HFF-Myc (cell line): ENCODE data around the gene IER5L.

Experiments
- DNase-seq: peaks from one replicate; pipeline ENCODE4 v3.0.0-alpha.2; 2011; ENCODE audit warnings: low read depth; ENCODE audit errors: extremely low read depth
- H3K4me3 ChIP-seq: replicated peaks from 2 replicates; pipeline ENCODE4 v1.5.1; 2011; ENCODE audit warnings: low read depth, mild to moderate bottlenecking, control low read depth, low read length
- CTCF ChIP-seq: IDR thresholded peaks from 2 replicates; pipeline ENCODE4 v1.5.1; 2012; ENCODE audit warnings: mild to moderate bottlenecking, low read depth, low read length, control low read depth; ENCODE audit errors: missing control alignments

The IER5L gene

DNA sequence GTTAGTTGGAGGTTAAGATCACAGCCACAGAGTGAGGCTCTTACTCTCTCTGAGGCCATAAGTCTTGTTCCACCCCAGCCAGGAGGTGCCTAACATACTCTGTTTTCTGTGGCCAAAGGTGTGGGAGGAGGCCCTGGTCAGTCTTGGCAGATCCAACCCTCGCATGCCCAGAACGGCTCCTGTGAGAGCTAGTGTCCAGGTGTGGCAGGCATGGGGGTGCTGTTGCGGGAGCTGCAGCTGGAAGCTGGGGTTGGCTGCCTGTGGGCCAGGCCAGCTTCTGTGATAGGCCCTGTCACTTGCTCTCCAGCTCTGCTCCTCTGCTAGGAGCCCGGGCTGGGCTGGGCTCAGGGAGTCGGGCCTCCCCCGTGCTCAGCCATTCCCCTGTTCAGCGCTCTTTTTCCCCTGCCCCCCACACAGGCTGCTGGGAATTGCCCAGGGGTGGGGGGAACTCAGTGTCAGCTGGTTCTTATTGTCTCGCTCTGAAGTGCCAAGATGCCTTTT is 31.6 kb downstream of the IER5L start:
- no peak for DNase-seq
- TF ChIP-seq CTCF, result no peak
- H3K4me3 ChIP-seq, result no peak overlapping the region

DNA sequence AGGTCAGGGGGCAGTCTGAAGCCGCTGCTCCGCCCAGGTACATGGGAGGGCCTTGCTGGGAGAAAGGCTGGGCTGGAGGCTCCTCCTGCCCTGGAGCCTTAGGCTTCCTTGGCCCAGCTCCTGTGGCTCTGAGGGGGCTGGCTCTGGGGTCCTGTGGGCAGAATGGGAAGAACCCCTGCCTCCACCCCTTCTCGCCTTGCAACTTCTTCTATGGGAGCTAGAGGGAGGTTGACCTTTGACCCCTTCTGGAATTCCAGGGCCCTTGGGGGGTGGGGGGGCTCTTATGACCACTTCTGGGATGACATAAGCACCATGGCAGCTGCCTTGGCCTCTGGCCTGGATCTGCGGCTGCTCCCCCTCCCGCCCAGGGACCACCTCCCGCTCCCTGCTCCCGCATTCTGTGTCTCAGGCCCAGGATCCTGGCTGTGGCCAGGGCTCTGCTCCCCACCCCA is 32.2 kb downstream of the IER5L start:
- no peak for DNase-seq
- no peak for TF ChIP-seq CTCF
- H3K4me3 ChIP-seq, result 0 out of 2 replicates have a peak overlapping the region, but pooled peaks have one; percentile 7

DNA sequence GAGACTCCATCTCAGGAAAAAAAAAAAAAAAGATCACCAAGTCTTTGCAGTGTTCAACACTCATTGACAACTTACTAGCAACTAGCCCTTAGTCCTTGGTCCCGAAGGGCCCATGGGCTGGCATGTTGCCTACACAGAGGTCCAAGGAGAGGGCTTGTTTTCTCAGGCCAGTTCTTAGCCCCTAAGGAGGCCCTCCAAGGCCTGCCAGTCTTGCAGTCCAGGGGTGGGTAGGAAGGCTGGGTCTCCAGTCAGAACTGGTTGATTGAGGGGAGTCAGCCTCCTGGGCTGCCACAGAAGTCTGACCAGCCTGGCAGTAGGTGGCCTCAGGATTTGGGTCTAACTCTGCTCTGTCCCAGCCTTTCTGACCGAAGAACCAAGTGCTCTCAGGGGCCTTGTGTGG is 32.7 kb downstream of the IER5L start:
- no peak for TF ChIP-seq CTCF
- no peak for DNase-seq
- 0 out of 2 replicates have a peak overlapping the region, but pooled peaks have one; percentile 7 for H3K4me3 ChIP-seq

DNA sequence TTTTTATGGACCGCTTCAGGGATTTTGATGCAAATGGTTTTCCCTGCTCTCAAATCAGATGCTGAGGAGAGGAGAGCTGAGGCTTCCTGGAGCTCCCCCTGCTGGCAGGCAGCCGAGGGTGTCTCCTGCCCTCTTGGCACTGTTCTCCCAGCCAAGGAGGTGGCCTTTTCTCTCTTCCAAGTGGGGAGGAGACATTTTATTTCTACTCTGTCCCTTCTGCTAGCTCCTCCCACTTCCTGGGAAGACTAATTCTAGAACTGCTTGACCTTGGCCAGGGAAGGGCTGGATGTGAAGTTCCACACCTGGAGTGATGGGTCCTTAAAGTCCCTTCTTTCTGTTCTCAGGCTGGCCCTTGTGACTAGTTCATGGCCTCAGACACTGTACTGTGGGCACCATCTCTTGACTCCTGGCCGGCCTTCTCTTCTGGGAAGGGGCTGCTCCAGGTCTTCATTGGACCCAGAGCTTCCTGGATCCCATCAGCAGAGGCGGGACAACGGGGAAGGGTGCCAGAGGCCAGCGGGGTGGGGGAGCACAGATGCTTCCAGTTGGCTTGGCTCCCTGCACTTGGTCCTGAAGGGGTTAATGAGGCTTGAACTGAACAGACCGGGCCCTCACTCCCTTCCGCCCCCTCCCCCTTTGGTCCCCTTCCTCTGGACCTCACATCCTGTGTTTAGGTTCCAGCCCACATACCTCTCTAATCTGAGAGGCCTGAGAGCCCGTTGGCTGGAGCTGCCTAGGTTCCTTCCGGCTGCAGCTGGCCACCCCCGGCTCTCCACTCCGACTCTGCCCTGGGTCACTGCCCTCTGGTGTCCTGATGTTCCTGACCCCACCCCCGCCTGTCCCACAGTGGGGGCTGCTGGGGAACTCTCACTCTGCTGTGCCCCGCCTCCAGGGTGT is 34.8 kb downstream of the IER5L start:
- peak; percentile 85 for DNase-seq
- TF ChIP-seq CTCF, result peak; percentile 99
- peak overlapping the region; percentile 62 for H3K4me3 ChIP-seq

GRCh38 chr9:129142138-129142935 is 35.7 kb downstream of the IER5L start:
- no peak for DNase-seq
- peak overlapping the region; percentile 62 for H3K4me3 ChIP-seq
- TF ChIP-seq CTCF, result no peak

DNA sequence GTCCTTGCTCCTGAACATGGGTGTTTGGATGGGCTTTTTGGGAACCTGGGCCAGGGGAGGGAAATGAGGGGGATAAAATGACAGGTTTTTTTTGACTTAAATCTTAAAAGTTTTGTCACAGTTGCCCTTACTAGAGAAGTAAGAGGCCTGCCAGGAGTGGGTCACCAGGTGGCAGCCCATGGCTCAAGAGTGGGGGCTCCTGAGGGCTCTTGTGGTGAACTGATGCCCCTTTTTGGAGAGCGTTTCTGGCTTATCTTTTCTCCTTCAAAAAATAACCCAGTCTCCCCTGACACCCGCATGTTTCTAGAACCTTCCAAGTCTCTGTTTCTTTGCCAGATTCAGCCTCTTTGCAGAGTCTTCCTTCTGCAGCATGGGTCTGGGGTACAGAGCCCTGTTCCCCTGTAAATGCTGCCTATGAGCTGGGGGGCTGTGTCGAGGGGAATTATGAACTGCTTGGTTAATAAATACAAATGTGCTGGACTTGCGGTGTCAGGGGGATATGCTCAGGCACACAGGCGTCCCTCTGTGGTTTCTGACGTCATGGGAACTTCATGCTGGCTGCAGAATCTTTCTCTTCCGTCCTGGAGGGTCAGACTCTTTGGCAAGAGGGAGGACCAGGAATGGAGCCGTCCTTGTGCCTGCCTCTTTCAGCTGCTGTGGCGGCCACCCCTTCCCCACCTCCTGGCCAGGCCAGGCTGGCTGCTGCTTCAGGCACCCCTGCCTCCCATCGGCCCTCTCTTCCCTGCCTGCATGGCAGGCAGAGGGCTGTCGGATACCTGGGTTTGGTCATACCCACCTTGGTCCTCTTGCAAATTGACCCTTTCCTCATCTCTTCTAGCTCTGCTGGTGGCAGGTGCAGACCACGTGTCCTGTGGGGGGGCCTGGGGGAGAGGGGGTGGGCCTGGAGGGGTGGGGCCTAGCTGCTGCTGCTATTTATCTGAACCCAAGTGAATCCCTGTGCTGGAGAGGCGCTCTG is 36.7 kb downstream of the IER5L start:
- DNase-seq, result no peak
- peak overlapping the region; percentile 62 for H3K4me3 ChIP-seq
- no peak for TF ChIP-seq CTCF
